Osteocyte (in vitro differentiated cells): ENCODE measurements around the gene CXCL5. TPM values are rescaled to one million over a fixed set of nuclear protein-coding genes. Genes with fewer than 3 reads are reported as not detected.

Source experiments
- DNase-seq: peaks from one replicate; pipeline ENCODE4 v3.0.0; 2021; ENCODE audit warnings: mixed read lengths; ENCODE audit not compliant: unreplicated experiment; ENCODE audit errors: extremely low spot score
- H3K27ac Mint-ChIP-seq: one replicate; pipeline ENCODE4 v1.8.0; 2021; ENCODE audit warnings: mild to moderate bottlenecking, mixed read lengths; ENCODE audit not compliant: unreplicated experiment
- H3K27me3 Mint-ChIP-seq: one replicate; pipeline ENCODE4 v1.8.0; 2021; ENCODE audit warnings: mixed read lengths; ENCODE audit not compliant: unreplicated experiment
- H3K36me3 Mint-ChIP-seq: one replicate; pipeline ENCODE4 v1.8.0; 2021; ENCODE audit warnings: mixed read lengths; ENCODE audit not compliant: unreplicated experiment
- H3K4me1 Mint-ChIP-seq: one replicate; pipeline ENCODE4 v1.8.0; 2021; ENCODE audit warnings: mixed read lengths; ENCODE audit not compliant: unreplicated experiment
- H3K4me3 Mint-ChIP-seq: one replicate; pipeline ENCODE4 v1.8.0; 2021; ENCODE audit warnings: mild to moderate bottlenecking, moderate library complexity, mixed read lengths; ENCODE audit not compliant: unreplicated experiment
- H3K9me3 Mint-ChIP-seq: one replicate; pipeline ENCODE4 v1.8.0; 2021; ENCODE audit warnings: mixed read lengths; ENCODE audit not compliant: unreplicated experiment
- long read RNA-seq: library from polyadenylated mRNA; unstranded; transcript quantifications from one replicate; pipeline ENCODE4 v2.0.0, GENCODE V29; 2021
- total RNA-seq: library from RNA; stranded (reverse); gene quantifications from 2 replicates; pipeline ENCODE4 v1.2.1, GENCODE V29; 2021
- TF ChIP-seq, protein P1 (sequence below): fragments of 200-600 bp; sonication (generic); IDR thresholded peaks from 2 replicates; pipeline ENCODE4 v1.5.0; 2021; ENCODE audit warnings: antibody characterized with exemption, mild to moderate bottlenecking, moderate library complexity

The CXCL5 gene
- total RNA-seq: 0.13 and 0.18 TPM in 2 replicates
- long read RNA-seq, transcript CXCL5-201 (4 exons, 2,538 nt): major isoform, 5 of 5 reads
- long read RNA-seq, partial matches to known transcripts: 0 of 5 reads
- long read RNA-seq, other reads (novel, unspliced or antisense): 0 of 5 reads

DNA sequence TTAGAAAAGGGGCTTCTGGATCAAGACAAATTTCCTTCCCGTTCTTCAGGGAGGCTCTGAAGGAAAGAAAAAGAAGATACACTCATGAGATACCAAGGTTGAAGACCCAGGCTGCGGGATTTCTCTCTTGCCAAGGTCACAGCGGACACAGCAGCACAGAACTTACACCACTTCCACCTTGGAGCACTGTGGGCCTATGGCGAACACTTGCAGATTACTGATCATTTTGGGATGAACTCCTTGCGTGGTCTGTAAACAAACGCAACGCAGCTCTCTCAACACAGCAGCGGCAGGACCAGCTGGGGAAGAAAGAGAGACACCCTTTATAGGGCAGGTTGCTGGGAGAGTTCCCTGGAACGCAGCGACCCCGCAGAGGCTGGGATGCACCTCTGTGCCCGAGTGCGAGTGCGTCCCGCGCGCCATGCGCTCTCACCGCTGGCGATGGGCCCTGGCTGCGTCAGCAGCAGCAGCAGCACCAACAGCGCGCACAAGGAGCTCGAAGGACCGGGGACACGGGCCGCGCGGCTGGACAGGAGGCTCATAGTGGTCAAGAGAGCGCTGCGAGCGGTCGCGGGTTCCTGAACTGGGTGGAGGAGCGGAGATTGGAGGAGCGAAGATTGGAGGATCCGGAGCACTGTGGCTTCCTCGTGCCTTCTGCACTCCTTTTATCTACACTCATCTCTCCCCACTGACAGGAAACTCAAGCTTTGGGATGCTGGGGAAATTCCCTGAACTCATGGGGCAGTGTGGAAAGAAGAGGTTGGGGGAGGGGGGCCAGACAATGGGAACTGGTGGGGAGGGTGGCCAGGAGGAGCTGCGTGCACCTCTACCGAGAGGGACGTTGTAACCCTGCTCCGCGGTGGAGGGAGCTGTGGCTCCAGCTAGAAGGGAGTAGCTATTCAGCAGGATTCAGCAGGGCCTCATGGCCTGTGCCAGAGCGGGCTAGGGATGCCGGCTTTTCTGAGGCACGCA lies at the start of gene CXCL5:
CXCL5 (minus strand) TSS at position 638 of the 972 bp plus-strand sequence; CDS start at position 542, 96 bp downstream.
- no peak for DNase-seq
- TF ChIP-seq, protein P1, sequence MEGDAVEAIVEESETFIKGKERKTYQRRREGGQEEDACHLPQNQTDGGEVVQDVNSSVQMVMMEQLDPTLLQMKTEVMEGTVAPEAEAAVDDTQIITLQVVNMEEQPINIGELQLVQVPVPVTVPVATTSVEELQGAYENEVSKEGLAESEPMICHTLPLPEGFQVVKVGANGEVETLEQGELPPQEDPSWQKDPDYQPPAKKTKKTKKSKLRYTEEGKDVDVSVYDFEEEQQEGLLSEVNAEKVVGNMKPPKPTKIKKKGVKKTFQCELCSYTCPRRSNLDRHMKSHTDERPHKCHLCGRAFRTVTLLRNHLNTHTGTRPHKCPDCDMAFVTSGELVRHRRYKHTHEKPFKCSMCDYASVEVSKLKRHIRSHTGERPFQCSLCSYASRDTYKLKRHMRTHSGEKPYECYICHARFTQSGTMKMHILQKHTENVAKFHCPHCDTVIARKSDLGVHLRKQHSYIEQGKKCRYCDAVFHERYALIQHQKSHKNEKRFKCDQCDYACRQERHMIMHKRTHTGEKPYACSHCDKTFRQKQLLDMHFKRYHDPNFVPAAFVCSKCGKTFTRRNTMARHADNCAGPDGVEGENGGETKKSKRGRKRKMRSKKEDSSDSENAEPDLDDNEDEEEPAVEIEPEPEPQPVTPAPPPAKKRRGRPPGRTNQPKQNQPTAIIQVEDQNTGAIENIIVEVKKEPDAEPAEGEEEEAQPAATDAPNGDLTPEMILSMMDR: peak; percentile 27
- no peaks in the 10 kb centered on the region for H3K36me3 Mint-ChIP-seq
- H3K4me3 Mint-ChIP-seq: peak within 1 kb of the TSS; percentile 69
- H3K9me3 Mint-ChIP-seq: peaks cover 5% of the 10 kb centered on the region
- peaks cover 12% of the 10 kb centered on the region for H3K4me1 Mint-ChIP-seq
- no peak within 1 kb of the TSS for H3K27ac Mint-ChIP-seq
- H3K27me3 Mint-ChIP-seq: peaks cover 40% of the 10 kb centered on the region

DNA sequence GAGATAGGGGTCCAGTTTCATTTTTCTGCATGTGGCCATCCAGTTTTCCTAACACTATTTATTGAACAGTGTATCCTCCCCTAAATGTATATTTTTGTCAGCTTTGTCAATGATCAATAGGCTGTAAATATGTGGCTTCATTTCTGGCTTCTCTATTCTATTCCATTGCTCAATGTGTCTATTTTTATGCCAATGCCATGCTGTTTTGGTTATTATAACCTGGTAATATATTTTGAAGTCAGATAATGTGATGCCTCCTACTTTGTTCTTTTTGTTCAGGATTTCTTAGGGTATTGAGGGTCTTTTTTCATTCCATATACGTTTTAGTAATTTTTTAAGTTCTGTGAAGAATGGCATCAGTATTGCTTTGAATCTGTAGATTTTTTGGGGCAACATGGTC lies 48.7 kb upstream of the CXCL5 start:
- Mint-ChIP-seq H3K9me3 (peaks cover 21% of the 10 kb centered on the region), H3K4me3 (no peak overlapping the region), H3K27me3 (peaks cover 37% of the 10 kb centered on the region), H3K4me1 (peaks cover 9% of the 10 kb centered on the region), H3K36me3 (peaks cover 5% of the 10 kb centered on the region), H3K27ac (no peak overlapping the region)
- TF ChIP-seq, protein P1: no peak
- DNase-seq: no peak

DNA sequence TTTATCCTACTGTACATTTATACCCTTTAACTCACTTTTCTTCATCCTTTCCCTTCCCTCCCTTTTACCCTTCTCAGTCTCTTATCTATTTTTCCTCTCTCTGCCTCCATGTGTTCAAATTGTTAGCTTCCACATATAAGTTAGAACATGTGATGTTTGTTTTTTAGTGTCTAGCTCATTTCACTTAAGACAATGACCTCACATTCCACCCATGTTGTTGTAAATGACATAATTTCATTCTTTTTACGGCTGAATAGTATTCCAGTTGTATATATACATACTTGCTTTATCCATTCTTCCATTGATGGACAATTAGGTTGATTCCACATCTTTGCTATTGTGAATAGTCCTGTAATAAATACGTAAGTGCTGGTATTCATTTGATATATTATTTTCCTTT lies 47.3 kb upstream of the CXCL5 start:
- Mint-ChIP-seq H3K27ac (no peak overlapping the region), H3K4me3 (no peak overlapping the region), H3K9me3 (peaks cover 21% of the 10 kb centered on the region), H3K27me3 (peaks cover 31% of the 10 kb centered on the region), H3K36me3 (peaks cover 5% of the 10 kb centered on the region), H3K4me1 (peaks cover 9% of the 10 kb centered on the region)
- DNase-seq: no peak
- TF ChIP-seq, protein P1: no peak

DNA sequence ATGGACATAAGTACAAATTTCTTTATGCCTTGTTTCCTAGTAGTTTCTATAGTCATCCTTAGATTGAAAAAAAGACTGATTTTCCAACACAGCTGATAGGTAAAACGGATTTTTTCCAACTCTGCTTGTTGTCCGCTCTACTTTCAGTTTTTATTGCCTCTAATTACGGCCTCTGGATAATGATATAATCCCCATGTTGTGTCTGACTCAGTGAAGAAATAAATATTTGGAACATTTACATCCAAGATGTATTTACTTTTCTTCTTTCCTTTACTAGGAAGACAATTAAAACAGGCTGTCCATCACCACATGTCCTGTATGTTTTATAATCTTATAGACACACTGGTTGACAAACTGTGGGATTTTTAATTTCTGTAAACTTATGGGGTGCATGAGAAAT lies 46.8 kb upstream of the CXCL5 start:
- Mint-ChIP-seq H3K27me3 (peaks cover 31% of the 10 kb centered on the region), H3K27ac (no peak overlapping the region), H3K4me3 (no peak overlapping the region), H3K4me1 (peaks cover 9% of the 10 kb centered on the region), H3K9me3 (peaks cover 21% of the 10 kb centered on the region), H3K36me3 (peaks cover 5% of the 10 kb centered on the region)
- no peak for DNase-seq
- TF ChIP-seq, protein P1: no peak

DNA sequence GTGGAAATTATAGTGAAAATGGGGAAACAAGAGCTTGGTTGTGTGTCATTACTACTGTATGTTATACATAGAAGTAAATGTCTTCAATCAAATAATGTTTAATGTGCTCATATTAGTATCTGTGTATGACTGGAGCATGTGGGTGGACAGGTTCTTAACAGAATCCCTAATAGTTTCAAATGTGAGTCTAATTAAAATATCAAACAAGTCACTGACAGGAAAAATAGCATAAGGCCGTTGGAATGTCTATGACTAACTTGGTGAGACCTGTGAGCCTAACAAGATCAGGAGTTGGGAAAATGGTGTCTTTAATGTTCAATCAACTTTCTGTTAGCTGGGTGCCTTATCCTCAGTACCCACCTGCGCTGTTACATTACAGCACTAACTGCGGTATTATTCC lies 46.2 kb upstream of the CXCL5 start:
- peaks cover 21% of the 10 kb centered on the region for H3K9me3 Mint-ChIP-seq
- no peak overlapping the region for H3K27ac Mint-ChIP-seq
- TF ChIP-seq, protein P1: no peak
- H3K4me3 Mint-ChIP-seq: no peak overlapping the region
- H3K4me1 Mint-ChIP-seq: peaks cover 11% of the 10 kb centered on the region
- peaks cover 25% of the 10 kb centered on the region for H3K27me3 Mint-ChIP-seq
- peaks cover 5% of the 10 kb centered on the region for H3K36me3 Mint-ChIP-seq
- no peak for DNase-seq
